Colonic mucosa (tissue), 4 donors: ENCODE results near the gene PDILT. TPM values are rescaled to one million over a fixed set of nuclear protein-coding genes. Genes with fewer than 3 reads are reported as not detected.

Experiments used
- DNase-seq: peaks from one replicate; pipeline ENCODE4 v3.0.0-alpha.2; 2020
- H3K27ac ChIP-seq: fragments of 200-600 bp; one replicate; pipeline ENCODE4 v1.8.0; 2021
- H3K27me3 ChIP-seq: fragments of 200-600 bp; one replicate; pipeline ENCODE4 v1.8.0; 2021
- H3K36me3 ChIP-seq: fragments of 200-600 bp; one replicate; pipeline ENCODE4 v1.8.0; 2021
- H3K4me1 ChIP-seq: fragments of 200-600 bp; one replicate; pipeline ENCODE4 v1.8.0; 2021; ENCODE audit warnings: mild to moderate bottlenecking
- H3K4me3 ChIP-seq: fragments of 200-600 bp; one replicate; pipeline ENCODE4 v1.8.0; 2021
- H3K9ac ChIP-seq, 2 donors: one replicate each; pipeline ENCODE4 v1.7.0; 2013; ENCODE audit warnings: control low read depth in 2 of 2, low read depth in 2 of 2, low read length in 2 of 2
- H3K9me3 ChIP-seq: fragments of 200-600 bp; one replicate; pipeline ENCODE4 v1.8.0; 2021
- CTCF ChIP-seq: fragments of 200-600 bp; IDR thresholded peaks from one replicate; pipeline ENCODE4 v1.8.0; 2022; ENCODE audit warnings: antibody characterized with exemption, mild to moderate bottlenecking
- intact Hi-C: fragments of 100-400 bp; cut with DNase I; formaldehyde crosslinking; loops from one replicate; pipeline ENCODE4 v1.14.1; 2022
- total RNA-seq, 2 donors: library from RNA; stranded (reverse); fragmentation: NEBNext Ultra II Directional in 1 of 2; extraction: Animal tissue kit (Norgen Biotek cat#: 25700) in 1 of 2; gene quantifications; one replicate each; pipeline ENCODE4 v1.2.1, GENCODE V29; 2021
- donor health status: healthy.
- donor health status: DM: no; HTN: no; CAD: no.
- donor health status: DM: no; HTN: no; CAD: no.

Gene PDILT
- total RNA-seq, 2 donors from 2014 or later, result not detected

DNA sequence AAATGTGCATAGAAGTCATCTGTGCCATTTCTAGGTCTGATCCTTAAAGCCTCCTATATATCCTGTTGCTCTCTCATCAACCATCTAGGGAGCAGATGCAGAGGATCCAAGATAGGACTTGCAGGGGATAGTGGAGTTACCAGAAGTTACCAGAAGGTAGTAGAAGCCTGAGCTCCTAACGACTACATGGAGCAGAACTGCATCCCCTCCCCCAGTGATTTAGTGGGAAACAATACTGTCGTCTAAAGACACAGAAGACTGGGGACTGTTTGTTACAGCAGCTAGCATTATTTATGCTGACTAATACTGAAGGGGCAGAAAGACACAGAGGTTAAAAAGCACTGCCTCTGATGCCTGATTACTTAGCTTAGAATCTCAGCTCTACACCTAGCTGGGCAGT, 93.0 kb downstream of the PDILT start:
- Histone ChIP-seq H3K4me1 (no peaks in the 10 kb centered on the region), H3K9me3 (no peaks in the 10 kb centered on the region), H3K27me3 (no peaks in the 10 kb centered on the region), H3K36me3 (no peaks in the 10 kb centered on the region), H3K9ac (no peak overlapping the region), H3K4me3 (no peak overlapping the region), H3K27ac (no peak overlapping the region)
- no peak for TF ChIP-seq CTCF
- no peak for DNase-seq
- intact Hi-C loops, result no loop called here

GRCh38 chr16:20310421-20311395, 93.8 kb downstream of the PDILT start:
- no peak for TF ChIP-seq CTCF
- DNase-seq, result no peak
- Histone ChIP-seq H3K4me3 (no peak overlapping the region), H3K36me3 (no peaks in the 10 kb centered on the region), H3K9ac (no peak overlapping the region), H3K27ac (no peak overlapping the region), H3K9me3 (no peaks in the 10 kb centered on the region), H3K27me3 (no peaks in the 10 kb centered on the region), H3K4me1 (no peaks in the 10 kb centered on the region)
- intact Hi-C loops, result no loop called here

- H3K4me1 ChIP-seq, result no peaks in the 10 kb centered on the region
- no peak overlapping the region for H3K4me3 ChIP-seq
- H3K36me3 ChIP-seq, result no peaks in the 10 kb centered on the region
- H3K9me3 ChIP-seq, result no peaks in the 10 kb centered on the region
- intact Hi-C loops, result no loop called here
- no peak overlapping the region for H3K9ac ChIP-seq
- H3K27me3 ChIP-seq, result no peaks in the 10 kb centered on the region
- TF ChIP-seq CTCF, result no peak
- H3K27ac ChIP-seq, result no peak overlapping the region
- DNase-seq, result no peak
Observed at GRCh38 chr16:20309786-20310185, 94.8 kb downstream of the PDILT start.

Other genes starting within 250 kb of the PDILT start
- gene GP2, start 77.2 kb downstream of the PDILT start, total RNA-seq, result 10 to 100 TPM in 1 of 2 donors, 1 to 10 TPM in 1; 5.3 to 31.1 TPM
- not detected for gene UMOD, start 52.0 kb downstream of the PDILT start, total RNA-seq
- under 1 TPM; 0.20 to 0.77 TPM for gene ACSM5, start 4.8 kb upstream of the PDILT start, total RNA-seq
- gene ACSM2A, start 46.8 kb upstream of the PDILT start, total RNA-seq, result under 1 TPM in 1 of 2 donors, not detected in 1; 0.20 TPM
- under 1 TPM in 1 of 2 donors, not detected in 1; 0.22 TPM for gene ACSM2B, start 171.6 kb upstream of the PDILT start, total RNA-seq